ENCODE measurements around the gene PPM1K.

The PPM1K gene

GRCh38 chr4:88283661-88284438 lies 511 bp downstream of the PPM1K start:
- in situ Hi-C loops (cut with HindIII; ENCODE audit: low pct_ligation_motif_present, low pct_unique_long_range_greater_than_20kb, low sequenced_read_pairs), result no loop called here
- peak; percentile 59 for DNase-seq

- no peak for DNase-seq
- in situ Hi-C loops (cut with HindIII; ENCODE audit: low pct_ligation_motif_present, low pct_unique_long_range_greater_than_20kb, low sequenced_read_pairs), result no loop called here
Observed at GRCh38 chr4:88280228-88280795, 4.0 kb downstream of the PPM1K start.

GRCh38 chr4:88277711-88278225 lies 6.6 kb downstream of the PPM1K start:
- no peak for DNase-seq
- in situ Hi-C loops (cut with HindIII; ENCODE audit: low pct_ligation_motif_present, low pct_unique_long_range_greater_than_20kb, low sequenced_read_pairs), result no loop called here

GRCh38 chr4:88276952-88277710 lies 7.2 kb downstream of the PPM1K start:
- in situ Hi-C loops (cut with HindIII; ENCODE audit: low pct_ligation_motif_present, low pct_unique_long_range_greater_than_20kb, low sequenced_read_pairs), result no loop called here
- DNase-seq, result peak; percentile 27

GRCh38 chr4:88275949-88276515 lies 8.3 kb downstream of the PPM1K start:
- DNase-seq, result peak; percentile 69
- in situ Hi-C loops (cut with HindIII; ENCODE audit: low pct_ligation_motif_present, low pct_unique_long_range_greater_than_20kb, low sequenced_read_pairs), result no loop called here

GRCh38 chr4:88275516-88275915 lies 8.8 kb downstream of the PPM1K start:
- no peak for DNase-seq
- in situ Hi-C loops (cut with HindIII; ENCODE audit: low pct_ligation_motif_present, low pct_unique_long_range_greater_than_20kb, low sequenced_read_pairs), result no loop called here

- in situ Hi-C loops (cut with HindIII; ENCODE audit: low pct_ligation_motif_present, low pct_unique_long_range_greater_than_20kb, low sequenced_read_pairs), result no loop called here
Observed at GRCh38 chr4:88268913-88269312, 15.4 kb downstream of the PPM1K start.

GRCh38 chr4:88264336-88264735 lies 20.0 kb downstream of the PPM1K start:
- no peak for DNase-seq
- in situ Hi-C loops (cut with HindIII; ENCODE audit: low pct_ligation_motif_present, low pct_unique_long_range_greater_than_20kb, low sequenced_read_pairs), result no loop called here

More at GRCh38 chr4:88268913-88269312, 15.4 kb downstream of the PPM1K start:
- DNase-seq, result no peak

GRCh38 chr4:88257726-88258125 lies 26.6 kb downstream of the PPM1K start:
- in situ Hi-C loops (cut with HindIII; ENCODE audit: low pct_ligation_motif_present, low pct_unique_long_range_greater_than_20kb, low sequenced_read_pairs), result no loop called here

GRCh38 chr4:88255111-88255510 lies 29.2 kb downstream of the PPM1K start:
- no peak for DNase-seq
- in situ Hi-C loops (cut with HindIII; ENCODE audit: low pct_ligation_motif_present, low pct_unique_long_range_greater_than_20kb, low sequenced_read_pairs), result no loop called here

More at GRCh38 chr4:88257726-88258125, 26.6 kb downstream of the PPM1K start:
- no peak for DNase-seq

GRCh38 chr4:88251924-88252323 lies 32.4 kb downstream of the PPM1K start:
- DNase-seq, result no peak
- in situ Hi-C loops (cut with HindIII; ENCODE audit: low pct_ligation_motif_present, low pct_unique_long_range_greater_than_20kb, low sequenced_read_pairs), result no loop called here

GRCh38 chr4:88247148-88247547 lies 37.2 kb downstream of the PPM1K start:
- DNase-seq, result no peak
- in situ Hi-C loops (cut with HindIII; ENCODE audit: low pct_ligation_motif_present, low pct_unique_long_range_greater_than_20kb, low sequenced_read_pairs), result loop anchor here (25.0 kb wide), 1 partner anchor 265 kb away; the partner anchor contains the start of gene PYURF

GRCh38 chr4:88246600-88246999 lies 37.8 kb downstream of the PPM1K start:
- no peak for DNase-seq
- in situ Hi-C loops (cut with HindIII; ENCODE audit: low pct_ligation_motif_present, low pct_unique_long_range_greater_than_20kb, low sequenced_read_pairs), result loop anchor here (25.0 kb wide), 1 partner anchor 266 kb away; the partner anchor contains the start of gene PYURF

- in situ Hi-C loops (cut with HindIII; ENCODE audit: low pct_ligation_motif_present, low pct_unique_long_range_greater_than_20kb, low sequenced_read_pairs), result loop anchor here (25.0 kb wide), 1 partner anchor 267 kb away; the partner anchor contains the start of gene PYURF
- DNase-seq, result no peak
Observed at GRCh38 chr4:88244816-88245579, 39.4 kb downstream of the PPM1K start.

GRCh38 chr4:88244056-88244455 lies 40.3 kb downstream of the PPM1K start:
- no peak for DNase-seq
- in situ Hi-C loops (cut with HindIII; ENCODE audit: low pct_ligation_motif_present, low pct_unique_long_range_greater_than_20kb, low sequenced_read_pairs), result loop anchor here (25.0 kb wide), 1 partner anchor 268 kb away; the partner anchor contains the start of gene PYURF

- DNase-seq, result no peak
- in situ Hi-C loops (cut with HindIII; ENCODE audit: low pct_ligation_motif_present, low pct_unique_long_range_greater_than_20kb, low sequenced_read_pairs), result loop anchor here (25.0 kb wide), 1 partner anchor 270 kb away; the partner anchor contains the start of gene PYURF
Observed at GRCh38 chr4:88242144-88242543, 42.2 kb downstream of the PPM1K start.

- DNase-seq, result no peak
Observed at GRCh38 chr4:88240297-88240714, 44.1 kb downstream of the PPM1K start.

More at GRCh38 chr4:88240297-88240714, 44.1 kb downstream of the PPM1K start:
- in situ Hi-C loops (cut with HindIII; ENCODE audit: low pct_ligation_motif_present, low pct_unique_long_range_greater_than_20kb, low sequenced_read_pairs), result loop anchor here (25.0 kb wide), 1 partner anchor 272 kb away; the partner anchor contains the start of gene PYURF
